H1 (cell line): ENCODE data around the gene ROS1. TPM values are rescaled to one million over a fixed set of nuclear protein-coding genes. Genes with fewer than 3 reads are reported as not detected.

Experiments used
- BACH1 ChIP-seq: IDR thresholded peaks from 2 replicates; pipeline ENCODE4 v1.6.1; 2012; ENCODE audit warnings: low read length, improper control_type of control experiment
- KDM1A ChIP-seq: fragments of 200-600, 300-600 bp; sonication (generic); IDR thresholded peaks from 2 replicates; pipeline ENCODE4 v1.7.1; 2016; ENCODE audit warnings: mild to moderate bottlenecking, low read length, borderline replicate concordance
- MAFK ChIP-seq: IDR thresholded peaks from 2 replicates; pipeline ENCODE4 v1.6.1; 2012; ENCODE audit warnings: low read depth, mild to moderate bottlenecking, improper control_type of control experiment, low read length
- SIX5 ChIP-seq: IDR thresholded peaks from 2 replicates; pipeline ENCODE4 v1.6.1; 2011; ENCODE audit warnings: mild to moderate bottlenecking, low read depth, low read length
- polyA plus RNA-seq, 7 experiments: library from polyadenylated mRNA; depleted of rRNA in 3 of 7; stranded (reverse) in 5 of 7; unstranded in 2 of 7; fragments of >200 nt in 5 of 7; fragments of 200-250 nt in 2 of 7; gene quantifications; 1 replicate in 5 of 7; 2 replicates in 1 of 7; 4 replicates in 1 of 7; pipeline versions ENCODE4 v1.2.1 to v1.2.3, GENCODE V29; 2011 to 2013; ENCODE audit warnings: missing spikeins in 2 of 7, mixed read lengths in 2 of 7
- total RNA-seq: library from RNA; stranded (reverse); fragmentation: NEBNext Ultra II Directional; extraction: Animal tissue kit (Norgen Biotek cat#: 25700); gene quantifications from 2 replicates; pipeline ENCODE4 v1.2.1, GENCODE V29; 2021

ROS1 gene
- total and polyA plus RNA-seq, 2 of the 8 experiments (the other 6 are each of a cell fraction or from before 2014, with no cell fraction given): not detected

DNA sequence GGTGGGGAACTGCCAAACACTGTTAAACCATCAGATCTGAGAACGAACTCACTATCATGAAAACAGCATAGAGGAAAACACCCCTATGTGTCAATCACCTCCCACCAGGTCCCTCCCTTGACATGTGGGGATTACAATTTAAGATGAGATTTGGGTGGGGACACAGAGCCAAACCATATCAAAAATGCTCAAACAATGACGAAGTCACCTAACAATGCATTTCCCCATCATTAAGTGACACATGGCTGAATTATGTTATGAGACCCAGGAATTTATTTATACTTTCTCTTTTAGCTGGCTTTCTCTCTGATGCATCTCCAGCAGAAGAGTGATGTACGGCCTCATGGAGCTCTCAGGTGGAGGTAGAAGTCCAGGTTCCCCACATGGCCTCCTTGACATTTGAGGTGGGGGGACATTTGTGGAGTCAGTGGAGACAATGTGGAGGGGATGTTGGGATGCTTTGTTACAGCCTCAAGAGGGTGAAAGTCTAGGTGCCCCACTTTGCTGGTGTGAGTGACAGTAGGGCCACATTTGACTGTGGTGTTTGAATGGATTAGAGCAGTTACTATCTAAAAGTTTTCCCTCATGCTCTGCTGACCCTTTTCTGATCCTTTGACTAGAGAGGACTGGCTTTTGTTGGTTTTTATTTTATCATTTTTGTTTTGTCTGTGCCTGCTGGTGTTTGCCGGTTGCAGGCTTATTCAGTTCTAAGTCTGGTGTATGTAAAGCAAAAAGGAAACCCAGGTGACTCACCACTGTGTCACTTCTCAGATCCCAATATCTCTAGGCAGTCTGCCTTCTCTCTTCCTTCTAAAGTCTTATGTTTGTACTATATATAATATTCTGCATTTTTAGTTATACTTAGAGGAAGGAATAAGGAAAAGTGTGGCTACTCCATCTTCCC is 38.3 kb upstream of the ROS1 start (continued):
- no peak for TF ChIP-seq MAFK
- no peak for TF ChIP-seq SIX5
- TF ChIP-seq BACH1: no peak
- no peak for TF ChIP-seq KDM1A
